ENCODE measurements around the gene P2RY11.

The P2RY11 gene

DNA sequence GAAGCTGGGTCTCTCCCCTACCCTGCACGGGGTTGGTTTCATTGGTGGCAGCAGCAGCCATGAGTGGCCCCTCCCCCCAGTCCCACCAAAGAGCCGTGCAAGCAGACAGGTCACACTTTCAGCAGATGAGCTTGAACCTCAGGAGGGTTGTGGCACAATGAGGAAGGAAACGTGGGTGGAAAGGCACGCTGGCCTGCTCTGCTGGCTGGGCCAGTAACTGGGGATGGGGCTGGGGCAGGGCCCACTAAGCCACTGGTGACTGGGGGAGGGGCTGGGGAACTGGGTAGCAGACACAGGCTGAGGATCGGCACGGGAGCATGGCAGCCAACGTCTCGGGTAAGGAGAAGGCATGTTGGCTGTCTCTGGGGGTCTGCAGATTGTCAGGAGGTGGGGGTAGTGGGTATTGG, at the start of gene P2RY11:
TSS of gene P2RY11 (plus strand) at position 289 of the 407 bp plus-strand sequence. CDS start at position 318, 29 bp downstream.
- Histone ChIP-seq H4K20me1 (peaks cover 34 to 93% (median 45%) of the 10 kb centered on the region in 11 experiments; a peak in 21 of 22 replicates), H3K4me3 (peak within 1 kb of the TSS; percentile 42 to 96 (median 58)), H3K27me3 (no peaks in the 10 kb centered on the region), H3K9ac (peak within 1 kb of the TSS; percentile 81 to 99 (median 96)), H3K4me2 (peak within 1 kb of the TSS; percentile 84 to 100 (median 98)), H3K9me3 (replicated peaks in 1 of 11) (no peaks in the 10 kb centered on the region), H3K4me1 (peaks cover 78 to 96% (median 90%) of the 10 kb centered on the region in 10 experiments), H3K27ac (peak within 1 kb of the TSS; percentile 87 to 99 (median 96)), H3K36me3 (peaks cover 70 to 89% (median 77%) of the 10 kb centered on the region in 11 experiments)
- 0 out of 22 replicates have a peak, but pooled peaks of 1 of the 11 experiments have one; percentile 55 for TF ChIP-seq Cebpa-rat (IDR thresholded peaks at IDR 0.05)

- Histone ChIP-seq H3K27me3 (no peaks in the 10 kb centered on the region), H3K4me2 (no peak overlapping the region), H3K4me1 (no peaks in the 10 kb centered on the region), H4K20me1 (no peaks in the 10 kb centered on the region), H3K36me3 (no peaks in the 10 kb centered on the region), H3K9ac (no peak overlapping the region), H3K9me3 (replicated peaks in 1 of 11) (no peaks in the 10 kb centered on the region), H3K27ac (no peak overlapping the region), H3K4me3 (no peak overlapping the region)
- no peak for TF ChIP-seq Cebpa-rat (IDR thresholded peaks at IDR 0.05)
Measured at GRCh38 chr19:10061717-10062310, 49.7 kb upstream of the P2RY11 start.

DNA sequence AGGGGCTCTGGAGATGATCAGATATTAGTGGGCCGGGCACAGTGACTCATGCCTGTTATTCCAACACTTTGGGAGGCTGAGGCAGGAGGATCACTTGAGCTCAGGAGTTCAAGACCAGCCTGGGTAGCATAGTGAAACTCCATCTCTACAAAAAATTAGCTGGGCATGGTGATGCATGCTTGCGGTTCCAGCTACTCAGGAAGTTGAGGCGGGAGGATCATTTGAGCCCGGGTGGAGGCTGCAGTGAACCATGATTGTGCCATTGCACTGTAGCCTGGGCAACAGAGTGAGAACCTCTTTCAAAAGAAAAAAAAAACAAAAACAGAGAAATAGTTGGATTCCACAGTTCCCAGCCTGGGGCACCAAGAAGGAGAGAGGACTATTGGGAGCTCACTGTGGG, 43.3 kb upstream of the P2RY11 start:
- Histone ChIP-seq H3K9me3 (replicated peaks in 1 of 11) (peaks cover under 1 to 4% (median 3%) of the 10 kb centered on the region in 11 experiments; a peak in 16 of 22 replicates), H3K4me2 (peak overlapping the region; percentile 2 to 50 (median 22); a peak in 11 of 22 replicates), H3K27me3 (no peaks in the 10 kb centered on the region), H3K9ac (no peak overlapping the region), H3K36me3 (no peaks in the 10 kb centered on the region), H3K27ac (peak overlapping the region in 2 of 11 experiments; percentile 6 to 60; a peak in 3 of 22 replicates), H3K4me3 (no peak overlapping the region), H3K4me1 (peaks cover 13 to 34% (median 15%) of the 10 kb centered on the region in 10 experiments; a peak in 19 of 20 replicates), H4K20me1 (no peaks in the 10 kb centered on the region)
- TF ChIP-seq Cebpa-rat (IDR thresholded peaks at IDR 0.05) = no peak

GRCh38 chr19:10069046-10069445, 42.4 kb upstream of the P2RY11 start:
- no peak for TF ChIP-seq Cebpa-rat (IDR thresholded peaks at IDR 0.05)
- peaks cover 9 to 13% (median 11%) of the 10 kb centered on the region in 11 experiments for H3K9me3 ChIP-seq (replicated peaks in 1 of 11)
- no peaks in the 10 kb centered on the region for H4K20me1 ChIP-seq
- peaks cover 13 to 34% (median 15%) of the 10 kb centered on the region in 10 experiments; a peak in 19 of 20 replicates for H3K4me1 ChIP-seq
- no peak overlapping the region for H3K4me3 ChIP-seq
- peak overlapping the region in 2 of 11 experiments; percentile 6 to 60; a peak in 2 of 22 replicates for H3K27ac ChIP-seq
- H3K9ac ChIP-seq = no peak overlapping the region
- H3K27me3 ChIP-seq = no peaks in the 10 kb centered on the region
- H3K4me2 ChIP-seq = peak overlapping the region in 8 of 11 experiments; percentile 2 to 50 (median 14); a peak in 4 of 22 replicates
- no peaks in the 10 kb centered on the region; a peak in 1 of 22 replicates for H3K36me3 ChIP-seq

GRCh38 chr19:10070730-10071446, 40.6 kb upstream of the P2RY11 start:
- H3K36me3 ChIP-seq = no peaks in the 10 kb centered on the region; a peak in 1 of 22 replicates
- peak overlapping the region in 3 of 11 experiments; percentile 11 to 21 (median 14); a peak in 2 of 22 replicates for H3K4me2 ChIP-seq
- no peak overlapping the region for H3K4me3 ChIP-seq
- no peak for TF ChIP-seq Cebpa-rat (IDR thresholded peaks at IDR 0.05)
- no peak overlapping the region for H3K9ac ChIP-seq
- H3K9me3 ChIP-seq (replicated peaks in 1 of 11) = peaks cover 11 to 19% (median 17%) of the 10 kb centered on the region in 11 experiments
- no peaks in the 10 kb centered on the region for H4K20me1 ChIP-seq
- peaks cover 13 to 34% (median 15%) of the 10 kb centered on the region in 10 experiments; a peak in 19 of 20 replicates for H3K4me1 ChIP-seq
- H3K27ac ChIP-seq = no peak overlapping the region
- no peaks in the 10 kb centered on the region for H3K27me3 ChIP-seq

- no peak for TF ChIP-seq Cebpa-rat (IDR thresholded peaks at IDR 0.05)
- no peak overlapping the region for H3K9ac ChIP-seq
- H3K36me3 ChIP-seq = no peaks in the 10 kb centered on the region; a peak in 1 of 22 replicates
- H3K4me2 ChIP-seq = no peak overlapping the region
- H3K4me3 ChIP-seq = no peak overlapping the region
- no peaks in the 10 kb centered on the region for H3K27me3 ChIP-seq
- H4K20me1 ChIP-seq = no peaks in the 10 kb centered on the region
- no peak overlapping the region for H3K27ac ChIP-seq
- H3K9me3 ChIP-seq (replicated peaks in 1 of 11) = peaks cover 11 to 19% (median 17%) of the 10 kb centered on the region in 11 experiments
- H3K4me1 ChIP-seq = peaks cover 0 to 28% (median 0%) of the 10 kb centered on the region in 10 experiments; a peak in 8 of 20 replicates
Measured at GRCh38 chr19:10074153-10074552, 37.3 kb upstream of the P2RY11 start.

- Histone ChIP-seq H3K9me3 (replicated peaks in 1 of 11) (peaks cover 11 to 19% (median 17%) of the 10 kb centered on the region in 11 experiments), H3K36me3 (no peaks in the 10 kb centered on the region; a peak in 1 of 22 replicates), H3K4me1 (peaks cover 0 to 12% (median under 1%) of the 10 kb centered on the region in 10 experiments; a peak in 7 of 20 replicates), H3K4me3 (no peak overlapping the region), H3K27me3 (no peaks in the 10 kb centered on the region), H4K20me1 (no peaks in the 10 kb centered on the region), H3K27ac (no peak overlapping the region), H3K4me2 (no peak overlapping the region), H3K9ac (no peak overlapping the region)
- no peak for TF ChIP-seq Cebpa-rat (IDR thresholded peaks at IDR 0.05)
Measured at GRCh38 chr19:10076535-10076934, 35.0 kb upstream of the P2RY11 start.

GRCh38 chr19:10078329-10078728, 33.2 kb upstream of the P2RY11 start:
- H3K4me3 ChIP-seq = no peak overlapping the region
- no peaks in the 10 kb centered on the region; a peak in 1 of 22 replicates for H3K36me3 ChIP-seq
- peaks cover 0 to 19% (median 4%) of the 10 kb centered on the region in 10 experiments; a peak in 9 of 20 replicates for H3K4me1 ChIP-seq
- H3K4me2 ChIP-seq = 0 out of 22 replicates have a peak overlapping the region, but pooled peaks of 1 of the 11 experiments have one; percentile 6
- H3K9me3 ChIP-seq (replicated peaks in 1 of 11) = peaks cover 9 to 16% (median 12%) of the 10 kb centered on the region in 11 experiments
- H3K9ac ChIP-seq = no peak overlapping the region
- no peak overlapping the region for H3K27ac ChIP-seq
- no peaks in the 10 kb centered on the region for H4K20me1 ChIP-seq
- H3K27me3 ChIP-seq = no peaks in the 10 kb centered on the region
- TF ChIP-seq Cebpa-rat (IDR thresholded peaks at IDR 0.05) = no peak

DNA sequence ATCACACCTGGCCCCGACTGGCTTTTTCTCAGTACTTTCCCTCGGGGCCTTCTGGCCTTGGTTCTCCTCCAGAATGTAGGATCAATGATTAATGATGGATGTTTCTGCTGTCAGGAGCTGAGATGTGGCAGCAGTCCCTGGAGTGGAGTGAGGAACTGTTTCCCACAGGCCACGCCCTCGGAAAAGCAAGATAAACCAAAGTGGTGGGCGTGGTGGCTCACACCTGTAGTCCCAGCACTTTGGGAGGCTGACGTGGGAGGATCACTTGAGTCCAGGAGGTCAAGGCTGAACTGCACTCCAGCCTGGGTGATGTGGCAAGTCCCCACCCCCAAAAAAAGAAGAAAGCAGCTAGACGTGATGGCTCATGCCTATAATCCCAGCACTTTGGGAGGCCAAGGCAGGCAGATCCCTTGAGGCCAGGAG, 32.5 kb upstream of the P2RY11 start:
- Histone ChIP-seq H3K27me3 (no peaks in the 10 kb centered on the region), H4K20me1 (no peaks in the 10 kb centered on the region), H3K4me3 (no peak overlapping the region), H3K4me2 (no peak overlapping the region), H3K27ac (no peak overlapping the region), H3K4me1 (peaks cover 0 to 19% (median 4%) of the 10 kb centered on the region in 10 experiments; a peak in 9 of 20 replicates), H3K36me3 (no peaks in the 10 kb centered on the region; a peak in 1 of 22 replicates), H3K9me3 (replicated peaks in 1 of 11) (peaks cover 2 to 9% (median 5%) of the 10 kb centered on the region in 11 experiments), H3K9ac (no peak overlapping the region)
- no peak for TF ChIP-seq Cebpa-rat (IDR thresholded peaks at IDR 0.05)

Measured in BLaER1 treated with 17β-estradiol and CSF1 and Interleukin-3, amounts not matched to agents 10 nM and 100 nM (cell line).